ENCODE measurements around the gene USP5.

USP5 gene

GRCh38 chr12:6854036-6854435 lies 2.1 kb downstream of the USP5 start:
- TF ChIP-seq CTCF (conservative IDR thresholded peaks at IDR 0.05; ENCODE audit: low read depth, low read length) = no peak
- Histone ChIP-seq H3K27me3 (ENCODE audit: insufficient read depth, low read depth) (no peaks in the 10 kb centered on the region), H3K9ac (peak overlapping the region; percentile 69; the same call in 1 of the 2 replicates), H2AFZ (ENCODE audit: low read depth) (no peak overlapping the region), H3K36me3 (ENCODE audit: insufficient read depth) (0 out of 2 replicates have a peak, but pooled peaks cover 7% of the 10 kb centered on the region), H3K27ac (peak overlapping the region; percentile 87), H3K4me1 (ENCODE audit: low read depth, poor library complexity, severe bottlenecking) (peaks cover 29% of the 10 kb centered on the region), H4K20me1 (ENCODE audit: insufficient read depth) (no peaks in the 10 kb centered on the region), H3K79me2 (ENCODE audit: insufficient read depth, low read depth) (peaks cover 40% of the 10 kb centered on the region), H3K4me3 (IDR thresholded peaks at IDR 0.05; ENCODE audit: insufficient read depth, low read depth, low read length) (no peak overlapping the region), H3K4me2 (peak overlapping the region; percentile 60)

- Histone ChIP-seq H2AFZ (ENCODE audit: low read depth) (no peak overlapping the region), H3K27me3 (ENCODE audit: insufficient read depth, low read depth) (no peaks in the 10 kb centered on the region), H3K4me3 (IDR thresholded peaks at IDR 0.05; ENCODE audit: insufficient read depth, low read depth, low read length) (no peak overlapping the region), H3K79me2 (ENCODE audit: insufficient read depth, low read depth) (peaks cover 29% of the 10 kb centered on the region), H3K4me1 (ENCODE audit: low read depth, poor library complexity, severe bottlenecking) (peaks cover 18% of the 10 kb centered on the region), H3K36me3 (ENCODE audit: insufficient read depth) (peaks cover 7% of the 10 kb centered on the region; the same call in 1 of the 2 replicates), H3K9ac (no peak overlapping the region), H3K4me2 (no peak overlapping the region; the same call in 1 of the 2 replicates), H4K20me1 (ENCODE audit: insufficient read depth) (no peaks in the 10 kb centered on the region), H3K27ac (no peak overlapping the region)
- TF ChIP-seq CTCF (conservative IDR thresholded peaks at IDR 0.05; ENCODE audit: low read depth, low read length) = no peak
Measured at GRCh38 chr12:6855322-6855721, 3.4 kb downstream of the USP5 start.

DNA sequence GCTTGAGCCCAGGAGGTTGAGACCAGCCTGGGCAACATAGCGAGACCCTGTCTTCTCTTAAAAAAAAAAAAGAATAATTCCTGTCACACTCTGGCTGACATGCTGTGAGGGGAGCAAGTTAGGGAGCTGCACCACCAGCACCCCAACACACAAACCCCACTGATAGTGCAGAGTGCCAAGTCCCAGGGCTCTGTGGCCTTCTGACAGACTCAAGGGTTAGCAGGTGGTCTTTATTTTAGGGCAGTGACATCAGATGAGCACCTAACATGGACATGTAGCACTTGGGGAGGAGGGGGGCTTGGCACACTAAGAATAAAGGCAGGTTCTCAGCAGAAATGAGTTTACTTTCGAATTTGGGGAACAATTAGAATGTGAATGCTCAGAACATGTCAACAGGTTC lies 6.8 kb downstream of the USP5 start:
- Histone ChIP-seq H4K20me1 (ENCODE audit: insufficient read depth) (no peaks in the 10 kb centered on the region), H3K27me3 (ENCODE audit: insufficient read depth, low read depth) (no peaks in the 10 kb centered on the region), H3K9ac (no peak overlapping the region), H3K4me1 (ENCODE audit: low read depth, poor library complexity, severe bottlenecking) (peaks cover 12% of the 10 kb centered on the region), H3K27ac (no peak overlapping the region), H3K4me3 (IDR thresholded peaks at IDR 0.05; ENCODE audit: insufficient read depth, low read depth, low read length) (no peak overlapping the region), H3K36me3 (ENCODE audit: insufficient read depth) (peaks cover 7% of the 10 kb centered on the region; the same call in 1 of the 2 replicates), H3K4me2 (no peak overlapping the region), H3K79me2 (ENCODE audit: insufficient read depth, low read depth) (peaks cover 19% of the 10 kb centered on the region), H2AFZ (ENCODE audit: low read depth) (no peak overlapping the region)
- no peak for TF ChIP-seq CTCF (conservative IDR thresholded peaks at IDR 0.05; ENCODE audit: low read depth, low read length)

GRCh38 chr12:6860116-6860515 lies 8.2 kb downstream of the USP5 start:
- no peak for TF ChIP-seq CTCF (conservative IDR thresholded peaks at IDR 0.05; ENCODE audit: low read depth, low read length)
- Histone ChIP-seq H3K79me2 (ENCODE audit: insufficient read depth, low read depth) (peaks cover 6% of the 10 kb centered on the region; the same call in 1 of the 2 replicates), H4K20me1 (ENCODE audit: insufficient read depth) (no peaks in the 10 kb centered on the region), H2AFZ (ENCODE audit: low read depth) (no peak overlapping the region), H3K27me3 (ENCODE audit: insufficient read depth, low read depth) (no peaks in the 10 kb centered on the region), H3K36me3 (ENCODE audit: insufficient read depth) (peaks cover 7% of the 10 kb centered on the region; the same call in 1 of the 2 replicates), H3K4me3 (IDR thresholded peaks at IDR 0.05; ENCODE audit: insufficient read depth, low read depth, low read length) (no peak overlapping the region), H3K4me1 (ENCODE audit: low read depth, poor library complexity, severe bottlenecking) (no peaks in the 10 kb centered on the region), H3K27ac (no peak overlapping the region), H3K9ac (no peak overlapping the region), H3K4me2 (no peak overlapping the region)

Data from KMS-11 (cell line).